H1 (cell line): ENCODE measurements around the gene ADAMTS17.

Experiments
- ASH2L ChIP-seq: fragments of 200-600, 300-600 bp; sonication (generic); IDR thresholded peaks from one replicate; pipeline ENCODE4 v1.7.1; 2017; ENCODE audit warnings: low read length
- CEBPB ChIP-seq: IDR thresholded peaks from 2 replicates; pipeline ENCODE4 v1.6.1; 2012; ENCODE audit warnings: low read depth, low read length
- EZH2 ChIP-seq: fragments of 200-600 bp; sonication (generic); IDR thresholded peaks from 2 replicates; pipeline ENCODE4 v1.7.1; 2012; ENCODE audit warnings: low read depth, mild to moderate bottlenecking, moderate library complexity, low read length, inconsistent platforms; ENCODE audit not compliant: severe bottlenecking
- GABPA ChIP-seq: IDR thresholded peaks from 2 replicates; pipeline ENCODE4 v1.6.1; 2011; ENCODE audit warnings: mild to moderate bottlenecking, low read length, moderate library complexity, borderline replicate concordance; ENCODE audit not compliant: insufficient read depth
- JUN ChIP-seq: IDR thresholded peaks from 2 replicates; pipeline ENCODE4 v1.6.1; 2011; ENCODE audit warnings: low read depth, mild to moderate bottlenecking, improper control_type of control experiment, low read length
- MAX ChIP-seq: IDR thresholded peaks from 2 replicates; pipeline ENCODE4 v1.6.1; 2012; ENCODE audit warnings: inconsistent platforms
- POLR2A ChIP-seq, 2 experiments: IDR thresholded peaks; 1 replicate in 1 of 2; 2 replicates in 1 of 2; pipeline ENCODE4 v1.6.1; 2011; ENCODE audit warnings: low read depth in 2 of 2, low read length in 2 of 2, mild to moderate bottlenecking in 2 of 2; ENCODE audit errors: control extremely low read depth in 1 of 2
- POLR2AphosphoS5 ChIP-seq: IDR thresholded peaks from 2 replicates; pipeline ENCODE4 v1.6.1; 2011; ENCODE audit warnings: low read depth, low read length
- RAD21 ChIP-seq, 2 experiments: IDR thresholded peaks in 1 of 2; conservative IDR thresholded peaks in 1 of 2; 2 replicates each; pipeline ENCODE4 v1.6.1; 2011; ENCODE audit warnings: low read depth in 2 of 2, low read length in 2 of 2, improper control_type of control experiment in 1 of 2, inconsistent platforms in 1 of 2, mild to moderate bottlenecking in 1 of 2, moderate library complexity in 1 of 2
- SP1 ChIP-seq: IDR thresholded peaks from 2 replicates; pipeline ENCODE4 v1.6.1; 2011; ENCODE audit warnings: low read depth, low read length
- TCF12 ChIP-seq: IDR thresholded peaks from 2 replicates; pipeline ENCODE4 v1.6.1; 2011; ENCODE audit warnings: low read depth, mild to moderate bottlenecking, low read length
- TF ChIP-seq, protein P1 (sequence below), 3 experiments: IDR thresholded peaks; 1 replicate in 2 of 3; 2 replicates in 1 of 3; pipeline versions ENCODE4 v1.5.1 to v1.6.1; 2011; ENCODE audit warnings: low read length in 3 of 3, mild to moderate bottlenecking in 3 of 3, inconsistent platforms in 2 of 3, low read depth in 1 of 3, moderate library complexity in 1 of 3; ENCODE audit not compliant: insufficient read depth in 1 of 3; ENCODE audit errors: control extremely low read depth in 1 of 3

- TF ChIP-seq, protein P1, sequence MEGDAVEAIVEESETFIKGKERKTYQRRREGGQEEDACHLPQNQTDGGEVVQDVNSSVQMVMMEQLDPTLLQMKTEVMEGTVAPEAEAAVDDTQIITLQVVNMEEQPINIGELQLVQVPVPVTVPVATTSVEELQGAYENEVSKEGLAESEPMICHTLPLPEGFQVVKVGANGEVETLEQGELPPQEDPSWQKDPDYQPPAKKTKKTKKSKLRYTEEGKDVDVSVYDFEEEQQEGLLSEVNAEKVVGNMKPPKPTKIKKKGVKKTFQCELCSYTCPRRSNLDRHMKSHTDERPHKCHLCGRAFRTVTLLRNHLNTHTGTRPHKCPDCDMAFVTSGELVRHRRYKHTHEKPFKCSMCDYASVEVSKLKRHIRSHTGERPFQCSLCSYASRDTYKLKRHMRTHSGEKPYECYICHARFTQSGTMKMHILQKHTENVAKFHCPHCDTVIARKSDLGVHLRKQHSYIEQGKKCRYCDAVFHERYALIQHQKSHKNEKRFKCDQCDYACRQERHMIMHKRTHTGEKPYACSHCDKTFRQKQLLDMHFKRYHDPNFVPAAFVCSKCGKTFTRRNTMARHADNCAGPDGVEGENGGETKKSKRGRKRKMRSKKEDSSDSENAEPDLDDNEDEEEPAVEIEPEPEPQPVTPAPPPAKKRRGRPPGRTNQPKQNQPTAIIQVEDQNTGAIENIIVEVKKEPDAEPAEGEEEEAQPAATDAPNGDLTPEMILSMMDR (IDR thresholded peaks at IDR 0.05; ENCODE audit: control extremely low read depth in 1 of 3, insufficient read depth in 1 of 3, low read depth in 1 of 3, low read length in 3 of 3): no peak
- TF ChIP-seq TCF12 (no peak), POLR2AphosphoS5 (no peak), GABPA (no peak), JUN (no peak), POLR2A (IDR thresholded peaks at IDR 0.05; ENCODE audit: control extremely low read depth in 1 of 2, low read depth in 2 of 2, low read length in 2 of 2) (no peak), ASH2L (no peak), RAD21 (IDR thresholded peaks at IDR 0.05 in 1 of 2, conservative IDR thresholded peaks at IDR 0.05 in 1 of 2; ENCODE audit: low read depth in 2 of 2, low read length in 2 of 2) (no peak), EZH2 (no peak), MAX (no peak), CEBPB (no peak), SP1 (no peak)
These were observed 346.2 kb downstream of the ADAMTS17 start for GRCh38 chr15:99995543-99995942.
